Sigmoid colon (tissue), 7 donors: Measurements from ENCODE around the gene MESP1. TPM values are rescaled to one million over a fixed set of nuclear protein-coding genes. Genes with fewer than 3 reads are reported as not detected.

ENCODE experiments used
- DNase-seq: peaks from one replicate; pipeline ENCODE4 v3.0.0-alpha.2; 2019
- H3K27ac ChIP-seq, 4 donors: fragments of 200-600 bp; sonication (generic); one replicate each; pipeline ENCODE4 v1.5.1; 2016 to 2019; ENCODE audit warnings: mild to moderate bottlenecking in 1 of 4
- H3K27me3 ChIP-seq, 3 donors: fragments of 200-600 bp; sonication (generic); one replicate each; pipeline ENCODE4 v1.5.1; 2019; ENCODE audit warnings: mild to moderate bottlenecking in 1 of 3
- H3K36me3 ChIP-seq, 4 donors: fragments of 200-600 bp; sonication (generic); one replicate each; pipeline ENCODE4 v1.5.1; 2016 to 2019
- H3K4me1 ChIP-seq, 4 donors: fragments of 200-600 bp; sonication (generic); one replicate each; pipeline ENCODE4 v1.5.1; 2017 to 2019
- H3K4me3 ChIP-seq, 4 donors: fragments of 200-600 bp; sonication (generic); one replicate each; pipeline ENCODE4 v1.5.1; 2017 to 2019; ENCODE audit warnings: mild to moderate bottlenecking in 2 of 4, moderate library complexity in 1 of 4
- H3K9me3 ChIP-seq, 4 donors: fragments of 200-600 bp in 3 of 4; sonication (generic) in 3 of 4; one replicate each; pipeline versions ENCODE4 v1.5.1 to v1.6.1; 2013 to 2019
- CTCF ChIP-seq, 4 experiments: fragments of 450-650 bp in 3 of 4; fragments of 200-600 bp in 1 of 4; IDR thresholded peaks; one replicate each; pipeline ENCODE4 v1.5.1; 2016 to 2019; ENCODE audit warnings: antibody characterized with exemption in 4 of 4, mild to moderate bottlenecking in 3 of 4, moderate library complexity in 2 of 4
- EP300 ChIP-seq, 4 donors: sonication (generic); formaldehyde crosslinking; IDR thresholded peaks; one replicate each; pipeline ENCODE4 v1.6.1; 2017; ENCODE audit warnings: antibody characterized with exemption in 4 of 4
- POLR2A ChIP-seq, 2 donors: fragments of 450-650 bp; IDR thresholded peaks; one replicate each; pipeline ENCODE4 v1.6.1; 2016; ENCODE audit warnings: antibody characterized with exemption in 2 of 2, mild to moderate bottlenecking in 2 of 2, moderate library complexity in 2 of 2
- POLR2AphosphoS5 ChIP-seq, 4 donors: sonication (generic); formaldehyde crosslinking; IDR thresholded peaks; one replicate each; pipeline ENCODE4 v1.6.1; 2017; ENCODE audit warnings: antibody characterized with exemption in 4 of 4
- WGBS, 2 donors: extraction: QIAGEN DNeasy Blood & Tissue Kit; methylation state at CpG; one replicate each; pipeline ENCODE4 v1.1.7; 2013; 5-methylcytosine and 5-hydroxymethylcytosine counted together
- intact Hi-C: fragments of 100-400 bp; cut with DNase I; formaldehyde crosslinking; loops from one replicate; pipeline ENCODE4 v1.15.1; 2023
- polyA plus RNA-seq, 3 donors: library from polyadenylated mRNA; stranded (reverse); fragments of 200-250 nt; gene quantifications; one replicate each; pipeline ENCODE4 v1.2.3, GENCODE V29; 2013
- total RNA-seq, 4 donors: library from RNA; depleted of rRNA; stranded (reverse); fragments of >200 nt; gene quantifications; one replicate each; pipeline ENCODE4 v1.1.0, GENCODE V29; 2016
- donor health status: healthy with polysubstance abuse.
- donor health status: Bipolar disorder and iron deficiency.
- donor health status: healthy.

The MESP1 gene
- total and polyA plus RNA-seq, 7 donors, result 2.7 to 10.2 (median 3.6) TPM

- Histone ChIP-seq H3K27me3 (no peaks in the 10 kb centered on the region), H3K9me3 (no peaks in the 10 kb centered on the region), H3K27ac (peak overlapping the region in 1 of 4 donors; percentile 62), H3K4me1 (peaks cover 0 to 14% (median 13%) of the 10 kb centered on the region in 4 donors), H3K36me3 (no peaks in the 10 kb centered on the region), H3K4me3 (peak overlapping the region in 3 of 4 donors; percentile 38 to 47 (median 46))
- DNase-seq, result no peak
- no peak for TF ChIP-seq EP300 (IDR thresholded peaks at IDR 0.05)
- no peak for TF ChIP-seq POLR2A (IDR thresholded peaks at IDR 0.05)
- no peak for TF ChIP-seq POLR2AphosphoS5 (IDR thresholded peaks at IDR 0.05)
- TF ChIP-seq CTCF (IDR thresholded peaks at IDR 0.05), result no peak
- WGBS, 2 donors, result 78 to 83% methylated on average over 14 of the region's 14 CpGs
- intact Hi-C loops, result no loop called here
Measured at GRCh38 chr15:89775815-89776214, 24.8 kb upstream of the MESP1 start.

GRCh38 chr15:89774492-89774891 lies 23.4 kb upstream of the MESP1 start:
- Histone ChIP-seq H3K4me1 (peaks cover 0 to 14% (median 13%) of the 10 kb centered on the region in 4 donors), H3K27me3 (no peaks in the 10 kb centered on the region), H3K27ac (no peak overlapping the region), H3K9me3 (no peaks in the 10 kb centered on the region), H3K36me3 (no peaks in the 10 kb centered on the region), H3K4me3 (no peak overlapping the region)
- WGBS, 2 donors, result 94 to 95% methylated on average over 5 of the region's 5 CpGs
- intact Hi-C loops, result no loop called here
- no peak for DNase-seq
- TF ChIP-seq POLR2A (IDR thresholded peaks at IDR 0.05) (no peak), POLR2AphosphoS5 (IDR thresholded peaks at IDR 0.05) (no peak), CTCF (IDR thresholded peaks at IDR 0.05) (no peak), EP300 (IDR thresholded peaks at IDR 0.05) (no peak)

- no peak for DNase-seq
- Histone ChIP-seq H3K27me3 (no peaks in the 10 kb centered on the region), H3K4me3 (no peak overlapping the region), H3K36me3 (no peaks in the 10 kb centered on the region), H3K9me3 (no peaks in the 10 kb centered on the region), H3K27ac (no peak overlapping the region), H3K4me1 (peaks cover 0 to 14% (median 14%) of the 10 kb centered on the region in 4 donors)
- intact Hi-C loops, result no loop called here
- 57 to 65% methylated on average over 3 of the region's 3 CpGs for WGBS, 2 donors
- no peak for TF ChIP-seq POLR2A (IDR thresholded peaks at IDR 0.05)
Measured at GRCh38 chr15:89772932-89773583, 22.0 kb upstream of the MESP1 start.

GRCh38 chr15:89770041-89770440 lies 19.0 kb upstream of the MESP1 start:
- Histone ChIP-seq H3K27ac (no peak overlapping the region), H3K36me3 (no peaks in the 10 kb centered on the region), H3K4me3 (no peak overlapping the region), H3K27me3 (no peaks in the 10 kb centered on the region), H3K4me1 (peaks cover 0 to 5% (median 0%) of the 10 kb centered on the region in 4 donors), H3K9me3 (no peaks in the 10 kb centered on the region)
- TF ChIP-seq POLR2A (IDR thresholded peaks at IDR 0.05) (no peak), EP300 (IDR thresholded peaks at IDR 0.05) (no peak), CTCF (IDR thresholded peaks at IDR 0.05) (no peak), POLR2AphosphoS5 (IDR thresholded peaks at IDR 0.05) (no peak)
- WGBS, 2 donors, result 84 to 86% methylated on average over 3 of the region's 3 CpGs
- no peak for DNase-seq
- intact Hi-C loops, result no loop called here

- no peak for DNase-seq
- WGBS, 2 donors, result 86% methylated on average over 3 of the region's 3 CpGs
- peaks cover 0 to 5% (median 0%) of the 10 kb centered on the region in 4 donors for H3K4me1 ChIP-seq
- intact Hi-C loops, result loop anchor here (10.0 kb wide), 1 partner anchor 65 kb away; no protein-coding TSS in a partner anchor
- no peaks in the 10 kb centered on the region for H3K27me3 ChIP-seq
- H3K4me3 ChIP-seq, result no peak overlapping the region
- no peak overlapping the region for H3K27ac ChIP-seq
- H3K36me3 ChIP-seq, result no peaks in the 10 kb centered on the region
- H3K9me3 ChIP-seq, result no peaks in the 10 kb centered on the region
- TF ChIP-seq POLR2A (IDR thresholded peaks at IDR 0.05) (no peak), POLR2AphosphoS5 (IDR thresholded peaks at IDR 0.05) (no peak)
Measured at GRCh38 chr15:89769366-89769765, 18.3 kb upstream of the MESP1 start.
